Measurements from ENCODE around the gene TBC1D3B.

Gene TBC1D3B

DNA sequence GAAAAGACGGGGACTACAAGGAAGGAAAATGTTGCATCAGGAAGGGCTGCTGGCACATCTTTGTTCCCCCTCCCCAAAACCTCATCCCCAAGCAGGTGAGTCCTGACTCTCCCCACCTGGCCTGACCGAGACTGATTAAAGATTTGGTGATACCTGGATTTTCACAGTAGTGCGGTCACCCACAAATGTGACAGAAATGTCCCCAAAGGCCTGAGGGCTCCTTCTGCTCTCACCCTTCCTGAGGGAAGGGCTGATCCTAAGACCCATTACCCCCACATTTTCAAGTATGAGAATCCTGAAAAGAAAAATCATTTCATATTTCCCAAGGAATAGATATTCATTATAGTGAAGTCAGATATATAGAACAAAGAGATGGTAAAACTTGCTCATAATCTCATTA, 28.8 kb downstream of the TBC1D3B start:
- ChIA-PET POLR2A (ENCODE audit: low non-redundant PET) (no interaction called here), CTCF (interaction anchor here (0.8 to 3.3 kb wide), 4 partner anchors 172 to 336 kb away, joined by 3 to 72 read pairs (median 10); no protein-coding TSS in a partner anchor)
- DNase-seq (ENCODE audit: low spot score): no peak
- H3K27ac ChIP-seq: no peak overlapping the region
- TF ChIP-seq, protein P1, sequence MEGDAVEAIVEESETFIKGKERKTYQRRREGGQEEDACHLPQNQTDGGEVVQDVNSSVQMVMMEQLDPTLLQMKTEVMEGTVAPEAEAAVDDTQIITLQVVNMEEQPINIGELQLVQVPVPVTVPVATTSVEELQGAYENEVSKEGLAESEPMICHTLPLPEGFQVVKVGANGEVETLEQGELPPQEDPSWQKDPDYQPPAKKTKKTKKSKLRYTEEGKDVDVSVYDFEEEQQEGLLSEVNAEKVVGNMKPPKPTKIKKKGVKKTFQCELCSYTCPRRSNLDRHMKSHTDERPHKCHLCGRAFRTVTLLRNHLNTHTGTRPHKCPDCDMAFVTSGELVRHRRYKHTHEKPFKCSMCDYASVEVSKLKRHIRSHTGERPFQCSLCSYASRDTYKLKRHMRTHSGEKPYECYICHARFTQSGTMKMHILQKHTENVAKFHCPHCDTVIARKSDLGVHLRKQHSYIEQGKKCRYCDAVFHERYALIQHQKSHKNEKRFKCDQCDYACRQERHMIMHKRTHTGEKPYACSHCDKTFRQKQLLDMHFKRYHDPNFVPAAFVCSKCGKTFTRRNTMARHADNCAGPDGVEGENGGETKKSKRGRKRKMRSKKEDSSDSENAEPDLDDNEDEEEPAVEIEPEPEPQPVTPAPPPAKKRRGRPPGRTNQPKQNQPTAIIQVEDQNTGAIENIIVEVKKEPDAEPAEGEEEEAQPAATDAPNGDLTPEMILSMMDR (conservative IDR thresholded peaks at IDR 0.05; ENCODE audit: low read depth): no peak

DNA sequence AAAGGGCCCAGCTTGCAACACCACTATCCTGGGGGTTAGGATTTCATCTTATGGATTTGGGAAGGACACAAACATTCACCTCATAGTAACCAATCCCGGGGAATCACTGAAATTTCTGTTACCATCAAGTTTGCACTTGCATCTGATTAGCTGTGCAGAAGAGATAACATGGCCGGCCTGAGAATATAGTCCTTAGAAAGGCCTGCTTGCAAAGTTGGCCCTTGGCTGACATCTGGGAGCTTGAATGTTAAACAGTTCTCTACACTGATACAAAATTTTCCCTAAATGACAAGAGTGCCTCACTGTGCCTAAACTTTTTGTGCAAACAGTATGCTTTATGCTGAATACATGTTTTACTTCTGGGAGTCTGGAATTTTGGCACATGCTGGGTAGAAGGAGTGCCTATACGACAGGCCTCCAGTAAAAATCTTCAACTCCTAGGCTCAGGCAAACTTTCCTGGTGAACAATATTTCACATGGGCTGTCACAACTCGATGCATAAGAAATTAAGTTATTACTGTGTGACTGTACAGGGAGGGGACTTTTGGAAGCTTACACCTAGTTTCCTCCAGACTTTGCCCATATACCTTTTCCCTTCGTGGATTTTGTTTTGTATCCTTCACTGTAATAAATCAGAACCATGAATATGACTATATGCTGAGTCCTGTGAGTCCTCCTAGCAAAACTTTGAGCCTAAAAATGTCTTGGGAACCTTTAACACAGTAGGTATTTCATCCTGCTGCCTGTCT, 31.3 kb downstream of the TBC1D3B start:
- CTCF ChIA-PET: no interaction called here
- POLR2A ChIA-PET (ENCODE audit: low non-redundant PET): no interaction called here
- DNase-seq (ENCODE audit: low spot score): no peak
- TF ChIP-seq, protein P1 (conservative IDR thresholded peaks at IDR 0.05; ENCODE audit: low read depth): no peak
- no peak overlapping the region for H3K27ac ChIP-seq

DNA sequence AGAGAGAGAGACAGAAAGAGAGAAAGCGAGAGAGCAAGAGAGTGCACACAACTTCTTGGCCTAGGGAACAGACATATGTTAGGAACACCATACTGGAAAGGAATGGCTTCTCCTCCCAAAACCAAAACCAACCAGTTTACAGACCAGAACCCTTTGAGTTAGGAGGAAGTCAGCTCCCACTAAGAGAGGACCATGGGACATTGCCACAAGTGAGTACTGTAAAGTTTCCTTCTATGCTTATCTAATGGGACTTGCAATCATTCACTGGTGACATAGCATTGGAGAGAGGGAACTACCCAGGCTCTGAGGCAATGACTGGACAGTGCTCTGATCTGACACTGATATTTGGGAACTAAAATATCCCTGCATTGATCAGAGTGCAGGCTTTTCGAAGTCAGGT, 32.4 kb downstream of the TBC1D3B start:
- TF ChIP-seq, protein P1 (conservative IDR thresholded peaks at IDR 0.05; ENCODE audit: low read depth): no peak
- POLR2A ChIA-PET (ENCODE audit: low non-redundant PET): no interaction called here
- no peak overlapping the region for H3K27ac ChIP-seq
- CTCF ChIA-PET: interaction anchor here (0.7 kb wide), 1 partner anchor 88 kb away, joined by 3 read pairs; no protein-coding TSS in a partner anchor
- no peak for DNase-seq (ENCODE audit: low spot score)

DNA sequence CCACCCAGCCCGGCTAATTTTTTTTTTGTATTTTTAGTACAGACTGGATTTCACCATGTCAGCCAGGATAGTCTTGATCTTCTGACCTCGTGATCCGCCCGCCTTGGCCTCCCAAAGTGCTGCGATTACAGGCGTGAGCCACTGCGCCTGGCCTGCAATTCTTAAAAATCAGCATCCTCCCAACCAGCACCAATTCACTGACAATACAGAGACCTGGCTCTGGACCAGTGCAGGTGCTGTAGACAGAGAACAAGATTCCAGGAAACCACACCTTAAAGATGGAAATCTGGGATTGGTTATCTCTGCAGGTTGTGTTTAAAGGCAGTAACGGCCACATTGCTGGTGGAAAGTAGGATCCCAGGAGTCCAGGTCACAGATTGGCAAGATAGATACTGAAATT, 33.6 kb downstream of the TBC1D3B start:
- ChIA-PET POLR2A (ENCODE audit: low non-redundant PET) (no interaction called here), CTCF (no interaction called here)
- TF ChIP-seq, protein P1 (conservative IDR thresholded peaks at IDR 0.05; ENCODE audit: low read depth): no peak
- no peak overlapping the region for H3K27ac ChIP-seq
- no peak for DNase-seq (ENCODE audit: low spot score)

DNA sequence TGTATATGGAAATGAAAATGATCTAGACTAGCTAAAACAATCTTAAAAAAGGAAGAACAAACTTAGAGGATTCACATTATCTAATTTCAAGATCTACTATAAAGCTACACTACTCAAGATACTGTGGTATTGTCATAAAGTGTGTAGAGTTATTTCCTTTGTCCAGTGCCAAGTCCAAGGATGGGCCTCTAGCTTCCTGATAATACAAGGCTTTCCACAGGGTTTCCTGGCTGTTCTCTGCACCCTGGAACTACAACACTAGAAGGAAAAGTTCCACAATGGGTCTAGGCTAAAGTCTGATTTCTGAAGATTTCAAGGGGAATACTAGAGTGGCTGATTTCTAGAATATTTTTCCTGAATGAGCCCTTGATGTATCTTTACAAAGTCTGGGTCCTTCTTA, 34.2 kb downstream of the TBC1D3B start:
- no peak for DNase-seq (ENCODE audit: low spot score)
- TF ChIP-seq, protein P1 (conservative IDR thresholded peaks at IDR 0.05; ENCODE audit: low read depth): no peak
- POLR2A ChIA-PET (ENCODE audit: low non-redundant PET): no interaction called here
- no peak overlapping the region for H3K27ac ChIP-seq
- CTCF ChIA-PET: no interaction called here

DNA sequence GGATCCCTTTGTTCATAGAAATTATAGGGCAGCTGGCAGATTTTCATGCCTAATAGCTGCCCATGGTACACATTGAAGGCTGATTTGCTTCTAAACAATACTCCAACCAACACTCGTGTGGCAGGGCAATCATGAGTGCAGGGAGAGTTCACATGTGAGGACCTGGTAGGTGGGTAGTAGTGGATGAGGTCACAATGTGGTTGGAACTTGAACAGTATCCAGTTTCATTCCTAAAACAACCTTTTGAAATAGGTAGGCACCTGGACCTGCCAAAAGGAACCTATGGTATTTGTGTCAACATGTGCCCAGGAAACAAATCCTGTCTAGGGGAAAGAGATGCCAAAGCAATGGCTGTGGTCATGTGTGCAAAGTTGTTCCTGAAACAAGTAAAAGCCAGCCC, 40.0 kb downstream of the TBC1D3B start:
- TF ChIP-seq, protein P1 (conservative IDR thresholded peaks at IDR 0.05; ENCODE audit: low read depth): no peak
- DNase-seq (ENCODE audit: low spot score): no peak
- no peak overlapping the region for H3K27ac ChIP-seq
- CTCF ChIA-PET: interaction anchor here (1.9 kb wide), 1 partner anchor 13 kb away, joined by 7 read pairs; no protein-coding TSS in a partner anchor
- POLR2A ChIA-PET (ENCODE audit: low non-redundant PET): no interaction called here
